Measurements from ENCODE around the gene CAMKK1.

Gene CAMKK1

DNA sequence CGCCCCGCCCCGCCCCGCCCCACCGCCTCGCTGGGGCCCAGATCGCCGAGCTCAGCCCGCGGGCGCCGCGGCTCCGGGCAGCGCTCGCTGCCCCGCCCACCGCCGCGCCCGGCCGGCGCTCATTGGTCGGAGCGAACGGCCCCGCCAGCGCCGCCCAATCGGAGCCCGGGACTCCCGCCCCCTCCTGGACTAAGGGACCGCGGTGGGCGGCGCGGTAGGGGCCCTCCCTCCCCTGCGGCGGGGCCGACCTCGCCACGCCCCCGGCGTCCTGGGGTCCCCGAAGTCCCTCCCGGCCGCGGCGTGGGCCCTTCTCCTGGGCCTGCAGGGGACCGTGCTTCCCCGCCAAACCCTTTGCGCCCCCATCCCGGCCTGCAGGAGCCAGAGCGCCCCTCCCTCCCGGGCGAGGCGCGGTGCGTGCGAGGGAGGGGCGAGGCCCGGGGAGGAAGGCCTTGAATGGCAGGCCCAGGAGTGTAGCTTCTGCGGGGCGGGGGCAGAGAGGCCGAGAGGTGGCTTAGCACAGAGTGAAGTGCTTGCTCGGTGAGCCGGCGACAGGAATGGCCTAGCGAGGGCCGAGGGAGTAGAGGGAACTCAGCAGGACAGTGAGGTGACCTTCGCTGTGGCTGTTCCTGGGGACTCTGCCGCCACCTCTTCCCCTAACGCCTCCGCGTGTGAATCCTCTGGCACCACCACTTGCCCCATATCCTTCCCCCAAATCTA, at the start of gene CAMKK1:
Gene CAMKK1, minus strand, starts transcription at position 51 of the 717 bp plus-strand sequence. CDS start 7,366 bp downstream, outside the sequence.
- DNase-seq (ENCODE audit: low read depth), result peak; percentile 86

- DNase-seq (ENCODE audit: low read depth), result no peak
These were observed 48.3 kb upstream of the CAMKK1 start for GRCh38 chr17:3940965-3941698.

- DNase-seq (ENCODE audit: low read depth), result no peak
These were observed 44.5 kb upstream of the CAMKK1 start for GRCh38 chr17:3937359-3937758.

- DNase-seq (ENCODE audit: low read depth), result no peak
These were observed 43.0 kb upstream of the CAMKK1 start for GRCh38 chr17:3935825-3936355.

GRCh38 chr17:3935140-3935542, 42.3 kb upstream of the CAMKK1 start:
- no peak for DNase-seq (ENCODE audit: low read depth)

DNA sequence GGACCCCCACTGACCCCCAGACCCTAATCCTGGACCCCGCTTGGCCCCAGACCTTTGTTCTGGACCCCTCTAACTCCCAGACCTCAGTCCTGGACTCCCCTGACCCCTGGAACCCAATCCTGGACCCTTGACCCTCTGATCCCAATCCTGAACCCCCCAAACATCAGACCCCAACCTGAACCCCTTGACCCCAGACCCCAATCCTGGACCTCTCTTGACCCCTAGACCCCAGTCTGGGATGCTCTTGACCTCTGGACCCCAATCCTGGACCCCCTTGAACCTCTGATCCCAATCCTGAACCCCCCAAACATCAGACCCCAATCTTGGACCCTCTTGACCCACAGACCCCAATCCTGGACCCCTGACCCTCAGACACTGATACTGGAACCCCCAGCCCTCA, 36.9 kb upstream of the CAMKK1 start:
- DNase-seq (ENCODE audit: low read depth), result no peak

- DNase-seq (ENCODE audit: low read depth), result no peak
These were observed 36.3 kb upstream of the CAMKK1 start for GRCh38 chr17:3929181-3929580.

DNA sequence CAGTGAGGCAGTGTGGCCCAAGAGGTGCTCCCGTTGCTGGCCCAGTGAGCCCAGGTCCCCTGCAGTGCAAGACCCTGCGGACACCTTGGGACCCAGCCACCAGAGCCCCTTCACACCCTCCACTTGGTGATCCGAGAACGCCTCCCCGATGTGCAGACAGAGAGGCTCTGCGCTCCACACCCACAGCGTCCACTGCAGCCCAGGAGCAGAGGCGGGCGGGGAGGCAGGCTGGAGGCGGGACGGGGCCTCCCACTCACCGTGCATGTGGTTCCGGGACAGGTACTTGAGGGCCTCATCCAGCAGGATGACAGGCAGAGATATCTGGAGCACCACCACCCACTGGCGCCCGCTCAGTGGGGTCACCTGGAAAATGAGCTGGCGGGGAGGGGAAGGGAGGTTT, 35.6 kb upstream of the CAMKK1 start:
- no peak for DNase-seq (ENCODE audit: low read depth)

- no peak for DNase-seq (ENCODE audit: low read depth)
These were observed 34.9 kb upstream of the CAMKK1 start for GRCh38 chr17:3927628-3928340.

DNA sequence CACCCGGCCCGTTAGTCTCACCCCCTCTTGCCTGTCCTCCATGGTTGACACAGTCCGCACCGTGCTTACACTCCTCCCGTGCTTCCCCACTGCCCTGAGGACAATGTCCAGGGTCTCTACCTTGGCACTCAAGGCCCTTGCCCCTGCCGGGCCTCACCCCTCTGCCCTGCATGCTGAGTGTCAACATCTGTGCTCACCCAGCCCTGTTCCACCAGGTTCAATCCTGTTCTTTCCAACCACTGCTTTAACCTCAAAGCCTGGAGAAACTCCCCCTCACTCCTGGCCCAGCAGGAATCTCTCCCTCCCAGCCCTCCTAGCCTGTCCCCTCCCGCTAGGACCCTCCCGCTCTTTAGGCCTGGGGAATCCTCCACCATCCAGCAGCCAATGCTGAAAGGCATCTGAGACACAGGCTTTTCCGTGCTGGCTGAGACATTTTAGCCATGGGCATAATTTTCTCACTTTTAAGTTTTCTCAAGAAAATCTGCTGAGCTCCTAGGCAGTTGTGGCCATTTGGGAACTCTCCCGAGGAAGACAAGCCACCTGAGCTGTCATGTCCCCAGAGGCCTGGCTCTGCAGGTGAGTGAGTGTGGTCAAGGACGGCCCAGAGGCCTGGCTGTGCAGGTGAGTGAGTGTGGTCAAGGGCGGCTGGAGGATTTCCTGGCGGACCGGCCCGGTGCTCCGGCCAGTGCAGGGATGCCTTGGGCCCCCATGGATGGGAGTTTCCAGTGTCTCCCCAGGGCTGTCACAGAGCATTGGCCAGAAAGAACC, 34.2 kb upstream of the CAMKK1 start:
- DNase-seq (ENCODE audit: low read depth), result no peak

GRCh38 chr17:3925684-3926485, 33.0 kb upstream of the CAMKK1 start:
- no peak for DNase-seq (ENCODE audit: low read depth)

DNA sequence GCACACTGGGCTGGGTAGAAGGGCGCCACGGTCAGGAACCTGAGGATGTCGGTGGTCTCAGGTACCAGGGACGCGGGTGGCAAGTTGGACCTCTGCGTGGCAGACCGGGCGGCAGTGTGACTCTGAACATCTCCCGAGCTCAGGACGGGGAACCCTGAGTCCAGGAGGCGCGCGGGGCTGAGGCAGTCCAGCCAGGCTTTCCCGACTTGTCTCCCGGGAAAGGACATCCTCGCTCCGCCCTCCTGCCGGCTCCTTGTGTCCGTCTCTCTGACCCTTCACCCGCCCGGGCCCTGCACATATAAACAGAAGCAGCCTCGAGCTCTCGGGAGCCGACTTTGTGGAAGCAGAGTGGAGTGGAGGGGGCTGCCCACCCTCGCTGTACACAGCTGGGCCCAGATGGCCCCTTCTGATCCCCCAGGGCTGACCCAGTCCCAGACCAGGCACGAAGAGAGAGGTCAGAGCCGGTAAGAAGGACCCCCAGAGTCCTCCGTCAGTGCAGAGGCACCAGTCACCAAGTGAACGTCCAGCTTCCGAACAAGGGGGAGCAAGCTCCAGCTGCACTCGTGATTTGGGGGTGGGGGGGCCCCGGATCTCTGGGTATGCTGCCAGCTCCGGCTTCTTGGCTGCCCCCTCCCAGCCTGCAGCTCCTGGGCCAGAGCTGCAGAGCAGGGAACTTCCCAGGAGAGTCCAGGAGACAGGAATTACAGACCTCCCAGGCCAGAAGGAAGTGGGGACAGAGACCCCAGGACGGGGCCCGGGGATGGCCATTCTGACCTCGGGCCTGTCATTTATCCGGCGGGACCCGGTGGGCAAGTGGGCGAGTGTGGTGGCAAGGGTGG, 31.9 kb upstream of the CAMKK1 start:
- DNase-seq (ENCODE audit: low read depth), result no peak

DNA sequence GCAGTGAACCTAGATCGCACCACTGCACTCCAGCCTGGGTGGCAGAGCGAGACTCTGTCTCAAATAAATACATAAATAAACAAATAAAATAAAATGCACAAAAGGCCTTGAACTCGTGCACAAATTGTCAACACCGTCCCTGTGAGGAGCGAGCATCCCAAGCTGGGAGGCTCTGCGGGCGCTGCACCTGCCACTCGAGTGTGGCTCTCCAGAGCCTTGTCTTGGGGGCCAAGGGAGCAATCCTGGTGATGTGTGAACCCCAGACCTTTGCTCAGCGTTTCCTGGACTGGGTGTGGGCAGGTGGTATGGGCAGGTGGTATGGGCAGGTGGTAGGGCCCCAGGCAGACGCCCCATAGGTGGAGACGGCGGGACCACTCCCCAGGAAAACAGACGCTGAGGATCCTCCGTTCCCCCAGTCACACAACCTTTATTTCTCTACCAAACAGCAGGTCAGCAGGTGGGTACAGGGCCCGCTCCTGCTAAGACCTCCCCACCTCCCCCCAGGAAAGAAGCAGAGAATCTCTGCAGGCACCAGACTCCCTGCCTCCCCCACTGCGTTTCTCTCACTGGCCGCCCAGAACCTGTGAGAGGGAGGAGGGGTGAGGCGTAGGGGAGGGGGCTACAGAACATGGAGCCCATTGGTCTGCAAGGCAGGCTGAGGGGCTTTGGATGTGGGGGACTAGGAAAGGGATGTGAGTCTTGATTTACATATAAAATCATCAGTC, 30.8 kb upstream of the CAMKK1 start:
- DNase-seq (ENCODE audit: low read depth), result no peak

GRCh38 chr17:3922765-3923164, 29.9 kb upstream of the CAMKK1 start:
- no peak for DNase-seq (ENCODE audit: low read depth)

- DNase-seq (ENCODE audit: low read depth), result no peak
These were observed 28.9 kb upstream of the CAMKK1 start for GRCh38 chr17:3921502-3922319.

- no peak for DNase-seq (ENCODE audit: low read depth)
These were observed 28.2 kb upstream of the CAMKK1 start for GRCh38 chr17:3921006-3921405.

DNA sequence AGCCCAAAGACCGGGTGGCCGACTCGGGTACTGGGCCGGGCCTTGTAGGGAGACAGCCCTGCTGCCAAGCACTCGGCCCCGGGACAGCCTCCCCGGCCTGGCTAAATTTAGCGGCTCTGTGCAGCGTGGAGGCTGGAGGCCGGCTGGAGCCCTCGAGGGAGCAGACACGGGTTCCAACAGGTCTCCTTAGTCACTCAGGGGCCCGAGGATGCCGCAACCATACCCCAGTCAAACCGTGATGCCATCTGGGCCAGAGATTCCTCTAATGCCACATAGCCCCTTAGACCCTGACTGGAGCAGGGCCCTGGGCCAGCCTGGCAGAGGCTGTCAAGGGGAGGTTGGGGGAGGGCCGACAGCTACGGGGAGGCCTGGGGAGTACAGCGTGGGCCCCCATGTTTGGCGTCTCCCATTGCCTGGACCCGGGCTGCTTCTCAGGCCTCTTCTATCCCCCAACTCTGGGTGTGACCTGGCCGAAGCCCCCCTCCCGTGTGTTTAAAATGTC, 26.3 kb upstream of the CAMKK1 start:
- no peak for DNase-seq (ENCODE audit: low read depth)

DNA sequence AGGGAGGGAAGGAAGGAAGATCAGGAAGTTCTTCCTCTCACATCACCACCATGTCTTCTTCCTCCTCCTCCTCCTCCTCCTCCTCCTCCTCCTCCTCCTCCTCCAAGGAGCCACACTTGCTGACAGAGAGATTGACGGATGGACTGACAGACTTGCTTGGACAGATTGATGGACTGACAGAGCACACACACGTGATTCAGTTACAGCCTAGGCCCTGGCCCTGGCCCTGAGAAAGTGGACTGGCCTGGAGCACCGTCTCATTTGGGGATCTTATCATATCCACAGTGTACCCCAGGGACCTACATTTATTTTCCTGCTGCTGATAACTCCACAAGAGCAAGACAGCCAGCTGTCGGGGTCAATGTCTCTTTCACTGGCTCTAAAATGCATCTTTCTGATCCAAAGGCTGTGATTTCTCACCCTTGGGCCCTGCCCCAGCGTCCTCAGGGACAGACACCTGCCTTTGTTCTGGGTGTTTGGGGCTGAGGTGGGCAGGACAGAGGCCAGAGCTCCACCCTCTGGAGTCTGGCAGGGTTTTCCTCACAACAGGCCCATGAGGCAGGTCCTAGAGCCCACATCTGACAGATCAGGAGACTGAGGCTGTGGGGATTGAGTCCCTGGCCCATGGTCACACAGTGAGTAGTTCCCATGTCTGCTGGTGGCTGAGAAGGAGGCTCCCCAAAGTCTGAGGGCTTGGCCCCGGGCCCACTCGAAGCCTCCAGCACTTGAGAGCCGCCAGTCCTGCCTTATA, 25.7 kb upstream of the CAMKK1 start:
- DNase-seq (ENCODE audit: low read depth), result no peak

Measured in activated T-helper 9 cell treated with anti-CD3 and anti-CD28 coated beads, Interleukin-2, amount 50 U/mL, for 16 hours (primary cell).